GM12892 (cell line): ENCODE data around the gene CCND1.

Experiments
- POLR2A ChIP-seq: IDR thresholded peaks from 2 replicates; pipeline ENCODE4 v1.6.1; 2011; ENCODE audit warnings: low read depth, low read length, control low read depth
- TAF1 ChIP-seq: IDR thresholded peaks from 2 replicates; pipeline ENCODE4 v1.6.1; 2011; ENCODE audit warnings: low read depth, mild to moderate bottlenecking, control low read depth, low read length, borderline replicate concordance

- TF ChIP-seq POLR2A: no peak
- no peak for TF ChIP-seq TAF1
Observed at GRCh38 chr11:69647390-69647748, 6.4 kb downstream of the CCND1 start.
